ENCODE results near the gene BCORL1. TPM values are rescaled to one million over a fixed set of nuclear protein-coding genes. Genes with fewer than 3 reads are reported as not detected.
A peak's percentile ranks its signal among the peaks of the same experiment; 100 is the strongest.

Gene BCORL1
- total RNA-seq, 1 experiment from 2014 or later, result 30.8 TPM

GRCh38 chrX:130079824-130080406 lies 97.5 kb downstream of the BCORL1 start:
- POLR2A ChIA-PET, result interaction anchor here (0.9 kb wide), 1 partner anchor 113 kb away, joined by 4 read pairs; no protein-coding TSS in a partner anchor
- Histone ChIP-seq H3K27me3 (ENCODE audit: insufficient read depth, low read length) (no peaks in the 10 kb centered on the region), H3K36me3 (ENCODE audit: control insufficient read depth in 1 of 2, insufficient read depth in 2 of 2, low read length in 2 of 2) (no peaks in the 10 kb centered on the region), H3K4me2 (ENCODE audit: low read length) (no peak overlapping the region), H3K9me2 (ENCODE audit: insufficient read depth) (no peaks in the 10 kb centered on the region), H3K9me3 (ENCODE audit: control insufficient read depth in 1 of 2, insufficient read depth in 1 of 2, low read depth in 1 of 2, low read length in 2 of 2) (no peaks in the 10 kb centered on the region), H2AFZ (ENCODE audit: low read depth, low read length, poor library complexity, severe bottlenecking) (no peak overlapping the region), H3K27ac (ENCODE audit: low read depth, low read length) (no peak overlapping the region), H3K79me2 (ENCODE audit: insufficient read depth, low read length) (peaks cover 4% of the 10 kb centered on the region; the same call in 1 of the 2 replicates), H3K9ac (ENCODE audit: low read length) (no peak overlapping the region), H3K4me1 (ENCODE audit: control insufficient read depth in 1 of 2, insufficient read depth in 2 of 2, low read length in 2 of 2) (no peaks in the 10 kb centered on the region), H4K20me1 (ENCODE audit: insufficient read depth) (no peaks in the 10 kb centered on the region), H3K4me3 (replicated peaks in 1 of 2; ENCODE audit: low read depth in 1 of 2, low read length in 2 of 2) (no peak overlapping the region)
- no TSS peak for BruUV-seq (replicated peaks)
- CTCF ChIA-PET, result interaction anchor here (0.6 to 1.4 kb wide), 9 partner anchors 9 to 112 kb away, joined by 3 to 13 read pairs (median 3); partner anchors contain the start of gene AIFM1
- peak; percentile 89 for ATAC-seq
- RAD21 ChIA-PET (ENCODE audit: low non-redundant PET in 1 of 2, low total read pairs in 2 of 2, uncharacterized antibody in 2 of 2, unreplicated experiment in 2 of 2), result interaction anchor here in 1 of 2 experiments (0.6 kb wide), 1 partner anchor 9 kb away, joined by 7 read pairs; no protein-coding TSS in a partner anchor
- intact Hi-C loops (cut with micrococcal nuclease), result loop anchor here (1.0 to 10.0 kb wide), 2 partner anchors 45 to 112 kb away; no protein-coding TSS in a partner anchor
- TF ChIP-seq EGR1 (IDR thresholded peaks at IDR 0.05; ENCODE audit: low read depth) (no peak), POLR2A (IDR thresholded peaks at IDR 0.05; ENCODE audit: borderline replicate concordance, extremely low read depth, insufficient read depth, insufficient read length) (no peak), REST (IDR thresholded peaks at IDR 0.05; ENCODE audit: low read depth) (no peak), SIN3A (IDR thresholded peaks at IDR 0.05; ENCODE audit: low read depth) (no peak), CBX3 (IDR thresholded peaks at IDR 0.05; ENCODE audit: low read depth) (no peak), ZFX (IDR thresholded peaks at IDR 0.05) (no peak), SP1 (IDR thresholded peaks at IDR 0.05; ENCODE audit: low read depth) (no peak), ZNF274 (IDR thresholded peaks at IDR 0.05; ENCODE audit: low read depth, low read length) (no peak), CTCF (IDR thresholded peaks at IDR 0.05 in 2 of 3, conservative IDR thresholded peaks at IDR 0.05 in 1 of 3; ENCODE audit: borderline replicate concordance in 1 of 3, insufficient read depth in 1 of 3, low read depth in 2 of 3, low read length in 2 of 3) (peak; percentile 63 to 67 (median 67); a peak in 5 of 6 replicates), POLR2AphosphoS5 (IDR thresholded peaks at IDR 0.05; ENCODE audit: low read depth, low read length) (no peak), FOSL1 (IDR thresholded peaks at IDR 0.05; ENCODE audit: low read depth) (no peak), EZH2 (IDR thresholded peaks at IDR 0.05) (no peak), TCF7L2 (IDR thresholded peaks at IDR 0.05; ENCODE audit: borderline replicate concordance, extremely low read depth, insufficient read depth, insufficient read length) (peak; percentile 46), JUND (IDR thresholded peaks at IDR 0.05) (no peak), RAD21 (IDR thresholded peaks at IDR 0.05; ENCODE audit: low read depth) (peak; percentile 86), CEBPB (IDR thresholded peaks at IDR 0.05; ENCODE audit: low read depth) (no peak), EZH2phosphoT487 (IDR thresholded peaks at IDR 0.05; ENCODE audit: borderline replicate concordance) (no peak), ELF1 (IDR thresholded peaks at IDR 0.05; ENCODE audit: borderline replicate concordance, low read depth) (no peak)
- peak; percentile 26 for DNase-seq (ENCODE audit: low read depth, low spot score)
